HepG2 (cell line): ENCODE data around the gene LHPP. TPM values are rescaled to one million over a fixed set of nuclear protein-coding genes. Genes with fewer than 3 reads are reported as not detected.

Experiments
- AGO1 ChIP-seq: fragments of 200-400 bp; formaldehyde crosslinking; IDR thresholded peaks from 2 replicates; pipeline ENCODE4 v1.6.1; 2017; ENCODE audit warnings: mild to moderate bottlenecking, low read depth, low read length, moderate library complexity; ENCODE audit not compliant: poor library complexity, severe bottlenecking
- ERF ChIP-seq: IDR thresholded peaks from 2 replicates; pipeline ENCODE4 v1.6.1; 2018; ENCODE audit warnings: missing biosample characterization, missing genetic modification reagents
- FOXM1 ChIP-seq: sonication (generic); formaldehyde crosslinking; IDR thresholded peaks from 2 replicates; pipeline ENCODE4 v1.5.0; 2020; ENCODE audit warnings: missing genetic modification reagents
- HNF4G ChIP-seq, 2 experiments: sonication (generic) in 1 of 2; formaldehyde crosslinking in 1 of 2; IDR thresholded peaks; 2 replicates each; pipeline versions ENCODE4 v1.4.0 to v1.6.1; 2011 to 2020; ENCODE audit warnings: borderline replicate concordance in 2 of 2, low read depth in 2 of 2, mild to moderate bottlenecking in 2 of 2, low read length in 1 of 2, missing genetic modification reagents in 1 of 2, moderate library complexity in 1 of 2
- IKZF4 ChIP-seq: sonication (generic); formaldehyde crosslinking; IDR thresholded peaks from 2 replicates; pipeline ENCODE4 v1.5.1; 2020; ENCODE audit warnings: borderline replicate concordance, mild to moderate bottlenecking, low read depth, missing genetic modification reagents; ENCODE audit errors: not compliant biosample characterization
- KDM2A ChIP-seq: sonication (generic); formaldehyde crosslinking; IDR thresholded peaks from 2 replicates; pipeline ENCODE4 v1.4.0; 2020; ENCODE audit warnings: low read depth, missing genetic modification reagents, borderline replicate concordance
- MEIS2 ChIP-seq: sonication (generic); formaldehyde crosslinking; IDR thresholded peaks from 2 replicates; pipeline ENCODE4 v1.9.0; 2021; ENCODE audit warnings: mild to moderate bottlenecking, missing genetic modification reagents
- NR1H2 ChIP-seq: sonication (generic); formaldehyde crosslinking; IDR thresholded peaks from 2 replicates; pipeline ENCODE4 v1.8.1; 2022; ENCODE audit warnings: low read depth, missing genetic modification reagents, borderline replicate concordance
- POLR2G ChIP-seq: fragments of 200-400 bp; formaldehyde crosslinking; IDR thresholded peaks from 2 replicates; pipeline ENCODE4 v1.6.1; 2018; ENCODE audit warnings: mild to moderate bottlenecking, low read depth, low read length, moderate library complexity
- RAD21 ChIP-seq: fragments of 450-650 bp; formaldehyde crosslinking; IDR thresholded peaks from 2 replicates; pipeline ENCODE4 v1.5.0; 2020; ENCODE audit warnings: mild to moderate bottlenecking
- RAD51 ChIP-seq: fragments of 450-650 bp; IDR thresholded peaks from 2 replicates; pipeline ENCODE4 v1.6.1; 2016; ENCODE audit warnings: borderline replicate concordance
- RFX3 ChIP-seq: IDR thresholded peaks from 2 replicates; pipeline ENCODE4 v1.6.1; 2016; ENCODE audit warnings: missing biosample characterization, missing genetic modification reagents
- SMAD3 ChIP-seq: sonication (generic); formaldehyde crosslinking; IDR thresholded peaks from 2 replicates; pipeline ENCODE4 v1.4.0; 2020; ENCODE audit warnings: missing genetic modification reagents
- XRCC5 ChIP-seq: fragments of 200-400 bp; formaldehyde crosslinking; optimal IDR thresholded peaks from 2 replicates; pipeline ENCODE3; 2017; ENCODE audit warnings: mild to moderate bottlenecking, low read length
- ZBTB7B ChIP-seq: sonication (generic); formaldehyde crosslinking; IDR thresholded peaks from 2 replicates; pipeline ENCODE4 v1.4.0; 2020; ENCODE audit warnings: missing genetic modification reagents
- ZEB1 ChIP-seq: IDR thresholded peaks from 2 replicates; pipeline ENCODE4 v1.6.1; 2012; ENCODE audit warnings: mild to moderate bottlenecking, low read depth, inconsistent platforms; ENCODE audit not compliant: insufficient replicate concordance
- ZFX ChIP-seq: sonication (generic); formaldehyde crosslinking; IDR thresholded peaks from 2 replicates; pipeline ENCODE4 v1.4.0; 2020; ENCODE audit warnings: mild to moderate bottlenecking, low read depth, missing genetic modification reagents, moderate library complexity
- ZFYVE20 ChIP-seq: sonication (generic); formaldehyde crosslinking; IDR thresholded peaks from 2 replicates; pipeline ENCODE4 v1.8.0; 2023; ENCODE audit warnings: low read depth, mild to moderate bottlenecking, moderate library complexity, missing genetic modification reagents, borderline replicate concordance
- ZNF292 ChIP-seq: sonication (generic); formaldehyde crosslinking; IDR thresholded peaks from 2 replicates; pipeline ENCODE4 v1.8.1; 2022; ENCODE audit warnings: mild to moderate bottlenecking, low read depth, missing genetic modification reagents, borderline replicate concordance
- ZNF569 ChIP-seq: sonication (generic); formaldehyde crosslinking; IDR thresholded peaks from 2 replicates; pipeline ENCODE4 v1.5.0; 2020; ENCODE audit warnings: mild to moderate bottlenecking, missing genetic modification reagents, moderate library complexity, borderline replicate concordance
- ZNF672 ChIP-seq: sonication (generic); formaldehyde crosslinking; IDR thresholded peaks from 2 replicates; pipeline ENCODE4 v1.8.1; 2022; ENCODE audit warnings: missing genetic modification reagents
- ZSCAN9 ChIP-seq: IDR thresholded peaks from 2 replicates; pipeline ENCODE4 v1.6.1; 2016; ENCODE audit warnings: borderline replicate concordance
- polyA plus RNA-seq, 8 experiments: library from polyadenylated mRNA; depleted of rRNA in 3 of 8; stranded (reverse) in 7 of 8; unstranded in 1 of 8; fragments of >200 nt; fragmentation: Illumina TruSeq in 4 of 8; extraction: Trizol in 4 of 8; gene quantifications; 2 replicates each; pipeline versions ENCODE4 v1.2.1 to v1.2.3, GENCODE V29; 2011 to 2016; ENCODE audit warnings: low read depth in 4 of 8, missing spikeins in 1 of 8, mixed read lengths in 1 of 8; ENCODE audit not compliant: insufficient read depth in 1 of 8
- total RNA-seq, 5 experiments: library from RNA; depleted of rRNA; stranded (reverse); fragments of >200 nt; fragmentation: Illumina TruSeq; extraction: Trizol; gene quantifications; 2 replicates each; pipeline ENCODE4 v1.2.3, GENCODE V29; 2016; ENCODE audit warnings: low read depth in 1 of 5
- TF ChIP-seq, protein P1 (sequence below): sonication (generic); formaldehyde crosslinking; IDR thresholded peaks from 2 replicates; pipeline ENCODE4 v1.9.0; 2021; ENCODE audit warnings: missing genetic modification reagents, mild to moderate bottlenecking, borderline replicate concordance
- TF ChIP-seq, protein P2 (sequence below): sonication (generic); formaldehyde crosslinking; IDR thresholded peaks from 2 replicates; pipeline ENCODE4 v1.4.0; 2020; ENCODE audit warnings: mild to moderate bottlenecking, missing genetic modification reagents
- TF ChIP-seq, protein P3 (sequence below), 2 experiments: fragments of 450-650 bp in 1 of 2; sonication (generic) in 1 of 2; formaldehyde crosslinking; IDR thresholded peaks; 2 replicates each; pipeline versions ENCODE4 v1.5.0 to v1.8.0; 2020 to 2022; ENCODE audit warnings: mild to moderate bottlenecking in 1 of 2, missing genetic modification reagents in 1 of 2
- TF ChIP-seq, protein P4 (sequence below): sonication (generic); formaldehyde crosslinking; IDR thresholded peaks from 2 replicates; pipeline ENCODE4 v1.4.0; 2020; ENCODE audit warnings: mild to moderate bottlenecking, missing genetic modification reagents

LHPP gene
- total and polyA plus RNA-seq, 2 of the 13 experiments (the other 11 are each of a cell fraction or from before 2014, with no cell fraction given): 5.2 to 13.1 TPM

DNA sequence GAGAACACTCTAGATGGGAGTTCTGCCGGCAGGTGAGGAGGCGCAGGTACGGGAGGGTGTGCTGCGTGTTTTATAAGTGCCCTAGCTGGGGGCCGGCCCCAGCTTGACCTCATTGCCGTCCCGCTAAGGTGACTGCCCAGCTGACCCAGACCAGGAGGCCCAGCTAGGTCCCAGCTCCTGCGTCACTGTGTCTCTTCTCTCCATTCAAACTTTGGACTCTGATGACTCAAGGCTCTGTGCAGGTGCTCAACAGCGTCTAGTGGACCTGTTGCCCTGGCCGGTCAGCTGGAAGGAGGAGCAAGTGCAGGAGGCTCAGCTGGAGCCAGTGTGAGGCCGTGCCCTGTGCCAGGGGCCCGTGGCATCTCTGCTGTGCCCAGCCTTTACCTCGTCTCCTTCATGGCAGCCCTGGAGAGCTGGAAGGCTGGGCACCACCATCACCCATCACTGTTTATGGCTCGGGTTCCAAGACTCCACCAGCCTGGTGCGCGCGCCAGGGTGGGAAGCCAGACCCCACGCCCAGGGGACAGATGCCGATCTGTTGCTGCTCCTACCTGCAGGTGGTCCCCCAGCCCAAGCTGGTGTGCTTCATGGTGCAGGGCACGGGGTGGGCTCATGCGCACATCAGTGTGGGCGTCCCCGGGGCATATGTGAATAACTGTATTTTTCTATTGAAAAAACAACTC lies 14.6 kb downstream of the LHPP start (continued):
- TF ChIP-seq ZNF292 (CRISPR knock-in tag): 0 out of 2 replicates have a peak, but pooled peaks have one; percentile 39
- TF ChIP-seq POLR2G: no peak
- TF ChIP-seq FOXM1 (CRISPR knock-in tag): no peak
- TF ChIP-seq ZNF672 (CRISPR knock-in tag): no peak
- TF ChIP-seq XRCC5: peak; percentile 52
- TF ChIP-seq, protein P1, sequence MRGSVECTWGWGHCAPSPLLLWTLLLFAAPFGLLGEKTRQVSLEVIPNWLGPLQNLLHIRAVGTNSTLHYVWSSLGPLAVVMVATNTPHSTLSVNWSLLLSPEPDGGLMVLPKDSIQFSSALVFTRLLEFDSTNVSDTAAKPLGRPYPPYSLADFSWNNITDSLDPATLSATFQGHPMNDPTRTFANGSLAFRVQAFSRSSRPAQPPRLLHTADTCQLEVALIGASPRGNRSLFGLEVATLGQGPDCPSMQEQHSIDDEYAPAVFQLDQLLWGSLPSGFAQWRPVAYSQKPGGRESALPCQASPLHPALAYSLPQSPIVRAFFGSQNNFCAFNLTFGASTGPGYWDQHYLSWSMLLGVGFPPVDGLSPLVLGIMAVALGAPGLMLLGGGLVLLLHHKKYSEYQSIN (CRISPR knock-in tag): no peak
- peak; percentile 75 for TF ChIP-seq KDM2A
- peak; percentile 49 for TF ChIP-seq AGO1
- TF ChIP-seq ZFX (CRISPR knock-in tag): peak; percentile 46; the same call in 1 of the 2 replicates
- TF ChIP-seq SMAD3 (CRISPR knock-in tag): no peak; the same call in 1 of the 2 replicates
- TF ChIP-seq ZSCAN9 (CRISPR knock-in tag): no peak
- TF ChIP-seq IKZF4 (CRISPR knock-in tag): no peak
- TF ChIP-seq, protein P2, sequence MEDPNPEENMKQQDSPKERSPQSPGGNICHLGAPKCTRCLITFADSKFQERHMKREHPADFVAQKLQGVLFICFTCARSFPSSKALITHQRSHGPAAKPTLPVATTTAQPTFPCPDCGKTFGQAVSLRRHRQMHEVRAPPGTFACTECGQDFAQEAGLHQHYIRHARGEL (CRISPR knock-in tag): no peak
- TF ChIP-seq, protein P3, sequence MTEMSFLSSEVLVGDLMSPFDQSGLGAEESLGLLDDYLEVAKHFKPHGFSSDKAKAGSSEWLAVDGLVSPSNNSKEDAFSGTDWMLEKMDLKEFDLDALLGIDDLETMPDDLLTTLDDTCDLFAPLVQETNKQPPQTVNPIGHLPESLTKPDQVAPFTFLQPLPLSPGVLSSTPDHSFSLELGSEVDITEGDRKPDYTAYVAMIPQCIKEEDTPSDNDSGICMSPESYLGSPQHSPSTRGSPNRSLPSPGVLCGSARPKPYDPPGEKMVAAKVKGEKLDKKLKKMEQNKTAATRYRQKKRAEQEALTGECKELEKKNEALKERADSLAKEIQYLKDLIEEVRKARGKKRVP (CRISPR knock-in tag; IDR thresholded peaks at IDR 0.05): peak in 1 of 2 experiments; percentile 54; a peak in 2 of 4 replicates
- TF ChIP-seq NR1H2 (CRISPR knock-in tag): no peak
- TF ChIP-seq ZNF569 (CRISPR knock-in tag): no peak
- no peak for TF ChIP-seq ZFYVE20 (CRISPR knock-in tag)
- TF ChIP-seq, protein P4, sequence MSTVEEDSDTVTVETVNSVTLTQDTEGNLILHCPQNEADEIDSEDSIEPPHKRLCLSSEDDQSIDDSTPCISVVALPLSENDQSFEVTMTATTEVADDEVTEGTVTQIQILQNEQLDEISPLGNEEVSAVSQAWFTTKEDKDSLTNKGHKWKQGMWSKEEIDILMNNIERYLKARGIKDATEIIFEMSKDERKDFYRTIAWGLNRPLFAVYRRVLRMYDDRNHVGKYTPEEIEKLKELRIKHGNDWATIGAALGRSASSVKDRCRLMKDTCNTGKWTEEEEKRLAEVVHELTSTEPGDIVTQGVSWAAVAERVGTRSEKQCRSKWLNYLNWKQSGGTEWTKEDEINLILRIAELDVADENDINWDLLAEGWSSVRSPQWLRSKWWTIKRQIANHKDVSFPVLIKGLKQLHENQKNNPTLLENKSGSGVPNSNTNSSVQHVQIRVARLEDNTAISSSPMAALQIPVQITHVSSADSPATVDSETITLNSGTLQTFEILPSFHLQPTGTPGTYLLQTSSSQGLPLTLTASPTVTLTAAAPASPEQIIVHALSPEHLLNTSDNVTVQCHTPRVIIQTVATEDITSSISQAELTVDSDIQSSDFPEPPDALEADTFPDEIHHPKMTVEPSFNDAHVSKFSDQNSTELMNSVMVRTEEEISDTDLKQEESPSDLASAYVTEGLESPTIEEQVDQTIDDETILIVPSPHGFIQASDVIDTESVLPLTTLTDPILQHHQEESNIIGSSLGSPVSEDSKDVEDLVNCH (CRISPR knock-in tag): no peak
- peak; percentile 21 for TF ChIP-seq ZEB1
- no peak for TF ChIP-seq RAD21 (CRISPR knock-in tag)
- TF ChIP-seq HNF4G (IDR thresholded peaks at IDR 0.05; ENCODE audit: borderline replicate concordance, low read depth, low read length): peak; percentile 55
- TF ChIP-seq HNF4G (CRISPR knock-in tag; IDR thresholded peaks at IDR 0.05; ENCODE audit: borderline replicate concordance, low read depth): peak; percentile 66; the same call in 1 of the 2 replicates
- no peak for TF ChIP-seq RAD51
- TF ChIP-seq MEIS2 (CRISPR knock-in tag): no peak
- TF ChIP-seq RFX3 (CRISPR knock-in tag): no peak
- no peak for TF ChIP-seq ERF (CRISPR knock-in tag)
- TF ChIP-seq ZBTB7B (CRISPR knock-in tag): peak; percentile 39; the same call in 1 of the 2 replicates
